Measurements from ENCODE around the gene SPRR2G. TPM values are rescaled to one million over a fixed set of nuclear protein-coding genes. Genes with fewer than 3 reads are reported as not detected.
A peak's percentile ranks its signal among the peaks of the same experiment; 100 is the strongest.

SPRR2G gene
- total and polyA plus RNA-seq, 2 of the 8 experiments (the other 6 are each of a cell fraction or from before 2014, with no cell fraction given) = not detected

DNA sequence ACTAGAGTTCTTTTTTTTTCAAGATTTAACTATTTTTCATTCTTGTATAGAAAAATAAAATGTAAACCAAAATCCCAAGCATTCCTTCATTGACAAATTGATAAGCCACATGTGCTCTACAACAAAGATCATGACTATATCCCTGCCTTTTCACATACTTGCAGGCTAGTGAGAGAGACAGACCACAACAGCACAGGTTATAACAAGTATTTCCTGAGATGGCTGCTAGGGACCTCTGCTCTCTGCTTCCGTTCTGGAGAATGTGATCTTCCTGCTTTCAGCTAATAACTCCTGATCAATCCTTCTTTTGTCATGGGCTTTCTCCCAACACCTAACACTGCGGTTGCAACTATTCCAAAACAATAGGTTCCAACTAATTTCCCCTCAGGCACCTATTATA lies 23.4 kb downstream of the SPRR2G start:
- FAIRE-seq = no peak
- H2BK20ac ChIP-seq (ENCODE audit: low read length) = 0 out of 2 replicates have a peak overlapping the region, but pooled peaks have one; percentile 34
- 89% methylated on average over 2 of the region's 2 CpGs; no CpG with 5 or more reads in 1 of the 2 experiments for whole genome bisulfite sequencing, 2 experiments (ENCODE audit: extremely low coverage in 1 of 2, insufficient coverage in 1 of 2, insufficient read length in 1 of 2, insufficient replicate concordance in 2 of 2, low coverage in 1 of 2, low lambda C conversion rate in 2 of 2, missing lambda C conversion rate in 1 of 2)
- TF ChIP-seq BRCA1 (IDR thresholded peaks at IDR 0.05; ENCODE audit: low read depth, low read length) (no peak), SAP30 (IDR thresholded peaks at IDR 0.05; ENCODE audit: insufficient read depth, insufficient replicate concordance, low read length) (no peak), SIN3A (conservative IDR thresholded peaks at IDR 0.05 in 1 of 2, IDR thresholded peaks at IDR 0.05 in 1 of 2; ENCODE audit: low read depth in 1 of 2, low read length in 2 of 2) (no peak), ASH2L (IDR thresholded peaks at IDR 0.05; ENCODE audit: low read length) (no peak), BACH1 (IDR thresholded peaks at IDR 0.05; ENCODE audit: low read length) (no peak), RAD21 (IDR thresholded peaks at IDR 0.05 in 1 of 2, conservative IDR thresholded peaks at IDR 0.05 in 1 of 2; ENCODE audit: low read depth in 2 of 2, low read length in 2 of 2) (no peak), JUND (IDR thresholded peaks at IDR 0.05; ENCODE audit: low read length) (no peak), MAFK (IDR thresholded peaks at IDR 0.05; ENCODE audit: low read depth, low read length) (no peak), HDAC2 (IDR thresholded peaks at IDR 0.05; ENCODE audit: borderline replicate concordance in 1 of 2, low read depth in 2 of 2, low read length in 2 of 2) (no peak), TCF12 (IDR thresholded peaks at IDR 0.05; ENCODE audit: low read depth, low read length) (no peak), CHD2 (IDR thresholded peaks at IDR 0.05; ENCODE audit: low read length) (no peak)
- TF ChIP-seq, protein P1, sequence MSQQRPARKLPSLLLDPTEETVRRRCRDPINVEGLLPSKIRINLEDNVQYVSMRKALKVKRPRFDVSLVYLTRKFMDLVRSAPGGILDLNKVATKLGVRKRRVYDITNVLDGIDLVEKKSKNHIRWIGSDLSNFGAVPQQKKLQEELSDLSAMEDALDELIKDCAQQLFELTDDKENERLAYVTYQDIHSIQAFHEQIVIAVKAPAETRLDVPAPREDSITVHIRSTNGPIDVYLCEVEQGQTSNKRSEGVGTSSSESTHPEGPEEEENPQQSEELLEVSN (IDR thresholded peaks at IDR 0.05) = no peak

More for the DNA sequence above, 23.4 kb downstream of the SPRR2G start:
- H3K36me3 ChIP-seq (ENCODE audit: control insufficient read depth in 2 of 4, insufficient read depth in 4 of 4, low read length in 3 of 4) = no peaks in the 10 kb centered on the region; a peak in 2 of 8 replicates
- H3K56ac ChIP-seq (replicated peaks; ENCODE audit: insufficient read length, low read depth, low read length) = no peak overlapping the region
- H3K79me2 ChIP-seq (ENCODE audit: control insufficient read depth in 1 of 2, insufficient read depth in 2 of 2, low read length in 2 of 2) = no peaks in the 10 kb centered on the region
- peak overlapping the region; percentile 69 for H2BK120ac ChIP-seq (replicated peaks; ENCODE audit: low read depth, low read length)
- H2BK12ac ChIP-seq (ENCODE audit: low read depth, low read length) = no peak overlapping the region
- H3K4me1 ChIP-seq (replicated peaks in 1 of 4; ENCODE audit: control insufficient read depth in 3 of 4, insufficient read depth in 4 of 4, low read length in 3 of 4) = peaks cover 0 to 5% (median 2%) of the 10 kb centered on the region in 4 experiments; a peak in 3 of 7 replicates
- H3K27ac ChIP-seq (ENCODE audit: low read depth, low read length) = no peak overlapping the region
- H4K91ac ChIP-seq (replicated peaks; ENCODE audit: insufficient read length, low read length) = no peak overlapping the region
- H4K20me1 ChIP-seq (replicated peaks in 1 of 2; ENCODE audit: control insufficient read depth in 1 of 2, insufficient read depth in 2 of 2, low read length in 2 of 2) = no peaks in the 10 kb centered on the region
- DNase-seq (ENCODE audit: low read depth in 1 of 2, low spot score in 2 of 2) = no peak
- no peak overlapping the region for H3K14ac ChIP-seq (ENCODE audit: insufficient read length)
- no peak overlapping the region for H3K9ac ChIP-seq (replicated peaks in 1 of 4; ENCODE audit: extremely low read depth in 1 of 4, low read depth in 3 of 4, low read length in 3 of 4)
- H3K79me1 ChIP-seq (ENCODE audit: low read depth, low read length) = no peaks in the 10 kb centered on the region
- H3K27me3 ChIP-seq (replicated peaks in 1 of 4; ENCODE audit: control insufficient read depth in 3 of 4, extremely low read depth in 1 of 4, insufficient read depth in 3 of 4, low read length in 3 of 4) = no peaks in the 10 kb centered on the region
- ChIA-PET POLR2A (ENCODE audit: partially characterized antibody) (no interaction called here), CTCF (ENCODE audit: partially characterized antibody) (no interaction called here)
- no peak overlapping the region for H3K23ac ChIP-seq (ENCODE audit: insufficient read length)
- peaks cover 3 to 14% of the 10 kb centered on the region in 2 experiments; a peak in 3 of 4 replicates for H3K9me3 ChIP-seq (ENCODE audit: insufficient read depth in 2 of 2, low read depth in 1 of 2, low read length in 1 of 2)
- H2BK15ac ChIP-seq (ENCODE audit: low read length) = no peak overlapping the region
- no peaks in the 10 kb centered on the region for H3K23me2 ChIP-seq (ENCODE audit: low read depth, low read length)
- H3K4me2 ChIP-seq (ENCODE audit: insufficient read depth in 1 of 2, low read depth in 2 of 2, low read length in 2 of 2) = no peak overlapping the region
- H3K18ac ChIP-seq (ENCODE audit: extremely low read depth, low read length) = no peak overlapping the region
- H2BK5ac ChIP-seq (ENCODE audit: low read depth, low read length) = no peak overlapping the region
- no peak overlapping the region for H3K4ac ChIP-seq (replicated peaks; ENCODE audit: insufficient read length, low read depth, low read length)
- H4K5ac ChIP-seq (ENCODE audit: insufficient read length, low read depth, low read length) = no peak overlapping the region
- H4K8ac ChIP-seq (ENCODE audit: extremely low read depth, insufficient read depth, low read length) = no peak overlapping the region
- no peak overlapping the region for H3K4me3 ChIP-seq (ENCODE audit: extremely low read depth in 1 of 4, insufficient read depth in 2 of 4, low read depth in 3 of 4, low read length in 4 of 4)
- no peak overlapping the region for H2AFZ ChIP-seq (ENCODE audit: low read length)
- H2AK5ac ChIP-seq (ENCODE audit: low read depth, low read length) = no peak overlapping the region

Measured in H1 (cell line).